ENCODE measurements around the gene ACMSD. TPM values are rescaled to one million over a fixed set of nuclear protein-coding genes. Genes with fewer than 3 reads are reported as not detected.

Gene ACMSD
- total RNA-seq, 4 donors from 2014 or later, result not detected

DNA sequence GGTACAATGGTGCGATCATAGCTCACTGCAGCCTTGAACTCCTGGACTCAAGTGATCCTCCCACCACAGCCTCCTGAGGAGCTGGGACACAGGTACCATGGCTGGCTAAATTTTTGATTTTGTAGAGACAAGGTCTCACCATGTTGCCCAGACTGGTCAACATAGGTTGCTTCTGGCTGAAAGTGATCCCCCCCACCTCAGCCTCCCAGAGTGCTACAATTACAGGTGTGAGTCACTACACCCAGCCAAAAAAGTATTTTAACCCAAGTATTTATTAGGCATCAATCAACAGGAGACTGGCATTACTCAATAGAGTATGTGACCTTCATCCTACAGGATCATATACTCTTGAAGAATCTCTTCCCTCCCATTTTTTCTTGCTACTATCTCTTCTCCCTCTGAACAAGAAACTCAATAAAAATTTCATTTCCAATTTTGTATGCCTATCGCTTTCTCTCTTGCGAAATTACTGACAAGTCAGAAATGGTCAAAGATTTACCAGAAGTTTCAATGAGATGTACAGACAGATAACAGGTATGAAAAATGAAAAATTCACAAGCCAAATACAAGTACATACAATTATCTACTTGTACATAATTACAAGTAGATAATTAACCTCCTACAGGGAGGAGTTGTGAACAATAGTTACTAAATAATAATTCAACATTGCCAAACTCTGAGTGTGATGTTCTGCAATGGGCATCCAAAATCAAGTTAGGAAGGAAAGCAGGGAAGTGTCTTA lies 45.3 kb downstream of the ACMSD start:
- H3K4me1 ChIP-seq, result no peaks in the 10 kb centered on the region
- H3K36me3 ChIP-seq, result no peaks in the 10 kb centered on the region
- no peaks in the 10 kb centered on the region for H3K27me3 ChIP-seq
- TF ChIP-seq POLR2AphosphoS5 (IDR thresholded peaks at IDR 0.05), result no peak
- TF ChIP-seq EP300 (IDR thresholded peaks at IDR 0.05), result no peak
- no peak for TF ChIP-seq POLR2A (IDR thresholded peaks at IDR 0.05)
- ATAC-seq, result no peak
- H3K4me3 ChIP-seq, result no peak overlapping the region
- 93 to 100% methylated on average over 2 to 3 of the region's 3 CpGs for WGBS, 2 donors (ENCODE audit: low coverage in 1 of 2)
- H3K27ac ChIP-seq, result no peak overlapping the region
- peaks cover 0 to under 1% (median 0%) of the 10 kb centered on the region in 3 donors for H3K9me3 ChIP-seq

DNA sequence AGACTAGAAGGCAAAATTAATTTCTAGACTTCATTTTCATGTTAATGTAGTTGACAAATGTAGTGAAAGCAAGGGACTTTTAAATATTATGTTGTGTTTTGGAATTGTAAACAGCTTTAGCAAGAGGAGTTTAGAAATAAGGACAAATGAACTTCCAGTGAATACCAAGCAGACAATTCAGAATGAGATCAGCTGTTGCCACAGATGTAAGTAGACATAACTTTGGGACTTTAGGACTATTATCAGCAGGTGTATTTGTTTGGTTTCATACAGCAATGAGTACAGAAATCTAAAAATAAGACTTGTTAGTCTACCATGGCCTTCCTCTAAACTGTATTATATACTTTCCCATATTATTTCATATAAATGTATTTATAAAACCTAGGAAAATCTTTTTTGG lies 46.0 kb downstream of the ACMSD start:
- Histone ChIP-seq H3K27me3 (no peaks in the 10 kb centered on the region), H3K4me1 (no peaks in the 10 kb centered on the region), H3K36me3 (no peaks in the 10 kb centered on the region), H3K27ac (no peak overlapping the region), H3K9me3 (no peaks in the 10 kb centered on the region), H3K4me3 (no peak overlapping the region)
- TF ChIP-seq POLR2AphosphoS5 (IDR thresholded peaks at IDR 0.05), result no peak
- no peak for TF ChIP-seq POLR2A (IDR thresholded peaks at IDR 0.05)
- no peak for TF ChIP-seq EP300 (IDR thresholded peaks at IDR 0.05)
- TF ChIP-seq, protein P1, sequence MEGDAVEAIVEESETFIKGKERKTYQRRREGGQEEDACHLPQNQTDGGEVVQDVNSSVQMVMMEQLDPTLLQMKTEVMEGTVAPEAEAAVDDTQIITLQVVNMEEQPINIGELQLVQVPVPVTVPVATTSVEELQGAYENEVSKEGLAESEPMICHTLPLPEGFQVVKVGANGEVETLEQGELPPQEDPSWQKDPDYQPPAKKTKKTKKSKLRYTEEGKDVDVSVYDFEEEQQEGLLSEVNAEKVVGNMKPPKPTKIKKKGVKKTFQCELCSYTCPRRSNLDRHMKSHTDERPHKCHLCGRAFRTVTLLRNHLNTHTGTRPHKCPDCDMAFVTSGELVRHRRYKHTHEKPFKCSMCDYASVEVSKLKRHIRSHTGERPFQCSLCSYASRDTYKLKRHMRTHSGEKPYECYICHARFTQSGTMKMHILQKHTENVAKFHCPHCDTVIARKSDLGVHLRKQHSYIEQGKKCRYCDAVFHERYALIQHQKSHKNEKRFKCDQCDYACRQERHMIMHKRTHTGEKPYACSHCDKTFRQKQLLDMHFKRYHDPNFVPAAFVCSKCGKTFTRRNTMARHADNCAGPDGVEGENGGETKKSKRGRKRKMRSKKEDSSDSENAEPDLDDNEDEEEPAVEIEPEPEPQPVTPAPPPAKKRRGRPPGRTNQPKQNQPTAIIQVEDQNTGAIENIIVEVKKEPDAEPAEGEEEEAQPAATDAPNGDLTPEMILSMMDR (IDR thresholded peaks at IDR 0.05), result no peak
- no peak for ATAC-seq

DNA sequence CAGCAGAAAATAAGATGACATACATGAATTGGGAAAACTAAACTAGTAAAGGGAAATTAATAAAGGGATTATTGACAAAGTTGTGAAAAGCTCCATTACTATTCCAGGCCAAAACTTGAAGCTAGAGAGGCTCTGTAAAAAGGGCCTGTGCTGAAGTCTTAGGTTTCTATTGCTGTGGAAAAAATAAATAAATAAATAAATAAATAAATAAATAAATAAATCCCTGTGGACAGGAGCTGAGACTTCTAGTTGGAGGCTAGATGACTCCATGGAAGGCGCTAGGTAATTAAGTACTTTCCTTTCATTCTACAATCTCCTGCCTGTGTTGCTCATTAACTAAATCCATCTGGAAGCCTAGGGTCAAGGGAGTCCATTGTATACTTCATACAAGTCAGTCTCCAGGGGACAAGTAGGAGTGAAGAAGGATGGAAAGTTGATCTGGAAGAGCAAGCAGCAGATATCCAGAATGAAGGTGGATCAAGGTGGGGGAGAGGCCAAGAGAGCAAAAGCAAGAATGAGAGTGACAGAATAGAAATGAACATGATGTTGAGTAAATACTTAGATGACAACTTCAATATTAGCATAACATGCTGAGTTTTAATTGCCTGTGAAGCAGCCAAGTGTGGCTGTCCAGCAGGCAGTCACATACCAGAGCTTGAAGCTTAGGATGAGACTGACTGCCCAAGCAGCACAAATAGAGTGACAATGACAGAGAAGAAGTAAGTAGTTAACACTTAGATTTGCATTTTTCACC lies 54.0 kb downstream of the ACMSD start:
- no peaks in the 10 kb centered on the region for H3K27me3 ChIP-seq
- no peak for ATAC-seq
- H3K27ac ChIP-seq, result no peak overlapping the region
- 80 to 94% methylated on average over 1 of the region's 1 CpG for WGBS, 2 donors (ENCODE audit: low coverage in 1 of 2)
- no peaks in the 10 kb centered on the region for H3K36me3 ChIP-seq
- no peak overlapping the region for H3K4me3 ChIP-seq
- TF ChIP-seq, protein P1 (IDR thresholded peaks at IDR 0.05), result no peak
- TF ChIP-seq POLR2AphosphoS5 (IDR thresholded peaks at IDR 0.05), result no peak
- H3K4me1 ChIP-seq, result no peaks in the 10 kb centered on the region
- H3K9me3 ChIP-seq, result no peaks in the 10 kb centered on the region

DNA sequence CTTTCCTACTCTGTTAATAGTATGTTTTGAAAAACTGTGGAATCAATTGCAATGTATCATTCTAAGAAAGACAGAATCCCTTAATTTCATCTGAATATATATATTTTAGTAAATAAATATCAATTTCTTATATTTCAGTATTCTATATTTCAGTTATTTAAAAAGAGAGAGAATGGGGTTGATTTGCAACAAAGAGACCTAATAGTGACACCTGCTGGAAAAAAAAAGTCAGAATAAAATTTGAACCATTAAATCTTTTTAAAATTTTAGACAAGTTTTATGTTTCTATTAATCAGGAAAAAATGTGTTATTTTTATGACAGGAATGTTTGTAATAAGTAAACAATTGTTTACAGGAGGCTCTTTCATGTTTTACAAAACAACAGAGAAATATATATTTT lies 59.5 kb downstream of the ACMSD start:
- no peaks in the 10 kb centered on the region for H3K36me3 ChIP-seq
- H3K27ac ChIP-seq, result no peak overlapping the region
- TF ChIP-seq EP300 (IDR thresholded peaks at IDR 0.05) (no peak), POLR2AphosphoS5 (IDR thresholded peaks at IDR 0.05) (no peak)
- TF ChIP-seq, protein P1 (IDR thresholded peaks at IDR 0.05), result peak in 1 of 4 experiments; percentile 29
- ATAC-seq, result no peak
- no peak overlapping the region for H3K4me3 ChIP-seq
- H3K9me3 ChIP-seq, result no peaks in the 10 kb centered on the region
- no peaks in the 10 kb centered on the region for H3K27me3 ChIP-seq
- H3K4me1 ChIP-seq, result no peaks in the 10 kb centered on the region

DNA sequence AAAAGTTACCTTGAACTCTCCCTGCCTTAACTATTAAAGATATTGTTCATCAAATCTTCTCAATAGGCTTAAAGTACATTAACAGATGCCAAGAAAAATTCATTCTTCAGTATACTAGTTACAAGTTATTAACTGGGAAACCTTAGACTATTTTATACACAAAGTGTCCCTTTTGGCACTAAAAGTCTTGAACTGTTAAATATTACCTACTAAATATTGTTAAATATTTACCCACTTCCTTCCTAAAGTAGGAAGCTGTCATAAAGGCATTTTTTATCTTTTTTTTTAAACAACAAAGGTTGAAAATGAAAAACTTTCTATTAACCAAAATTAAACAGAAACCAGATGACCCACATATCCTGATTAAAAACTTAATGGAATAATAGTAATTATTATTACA lies 60.8 kb downstream of the ACMSD start:
- TF ChIP-seq POLR2A (IDR thresholded peaks at IDR 0.05), result no peak
- no peak for TF ChIP-seq EP300 (IDR thresholded peaks at IDR 0.05)
- TF ChIP-seq, protein P1 (IDR thresholded peaks at IDR 0.05), result no peak
- TF ChIP-seq POLR2AphosphoS5 (IDR thresholded peaks at IDR 0.05), result no peak
- no peak for ATAC-seq

More for the DNA sequence above, 60.8 kb downstream of the ACMSD start:
- H3K27ac ChIP-seq, result no peak overlapping the region
- H3K4me1 ChIP-seq, result no peaks in the 10 kb centered on the region
- H3K4me3 ChIP-seq, result no peak overlapping the region
- H3K27me3 ChIP-seq, result no peaks in the 10 kb centered on the region
- no peaks in the 10 kb centered on the region for H3K36me3 ChIP-seq
- H3K9me3 ChIP-seq, result no peaks in the 10 kb centered on the region

Data from gastroesophageal sphincter (tissue), 4 donors.